Neural crest cell (in vitro differentiated cells): ENCODE data around the gene ATG9B. TPM values are rescaled to one million over a fixed set of nuclear protein-coding genes. Genes with fewer than 3 reads are reported as not detected.
A peak's percentile ranks its signal among the peaks of the same experiment; 100 is the strongest.

Experiments
- DNase-seq: peaks from one replicate; pipeline ENCODE4 v3.0.0; 2021; ENCODE audit warnings: low read depth, mixed read lengths, low spot score
- H3K27ac Mint-ChIP-seq: one replicate; pipeline ENCODE4 v1.8.0; 2021; ENCODE audit warnings: mild to moderate bottlenecking, mixed read lengths; ENCODE audit not compliant: unreplicated experiment
- H3K27me3 Mint-ChIP-seq: 2 replicates; pipeline ENCODE4 v1.8.0; 2021; ENCODE audit warnings: low read depth, mild to moderate bottlenecking, mixed read lengths
- H3K36me3 Mint-ChIP-seq: 2 replicates; pipeline ENCODE4 v1.8.0; 2021; ENCODE audit warnings: low read depth, mild to moderate bottlenecking, mixed read lengths
- H3K4me1 Mint-ChIP-seq: 2 replicates; pipeline ENCODE4 v1.8.0; 2021; ENCODE audit warnings: mixed read lengths
- H3K4me3 Mint-ChIP-seq: one replicate; pipeline ENCODE4 v1.8.0; 2021; ENCODE audit warnings: mild to moderate bottlenecking, mixed read lengths
- H3K9me3 Mint-ChIP-seq: 2 replicates; pipeline ENCODE4 v1.8.0; 2021; ENCODE audit warnings: mixed read lengths
- CTCF ChIP-seq: fragments of 200-600 bp; sonication (generic); conservative IDR thresholded peaks from 2 replicates; pipeline ENCODE4 v1.5.0; 2021; ENCODE audit warnings: antibody characterized with exemption, mild to moderate bottlenecking
- total RNA-seq: library from RNA; stranded (reverse); gene quantifications from 2 replicates; pipeline ENCODE4 v1.2.1, GENCODE V29; 2021

ATG9B gene
- total RNA-seq, 1 donor from 2014 or later: 8.0 TPM

DNA sequence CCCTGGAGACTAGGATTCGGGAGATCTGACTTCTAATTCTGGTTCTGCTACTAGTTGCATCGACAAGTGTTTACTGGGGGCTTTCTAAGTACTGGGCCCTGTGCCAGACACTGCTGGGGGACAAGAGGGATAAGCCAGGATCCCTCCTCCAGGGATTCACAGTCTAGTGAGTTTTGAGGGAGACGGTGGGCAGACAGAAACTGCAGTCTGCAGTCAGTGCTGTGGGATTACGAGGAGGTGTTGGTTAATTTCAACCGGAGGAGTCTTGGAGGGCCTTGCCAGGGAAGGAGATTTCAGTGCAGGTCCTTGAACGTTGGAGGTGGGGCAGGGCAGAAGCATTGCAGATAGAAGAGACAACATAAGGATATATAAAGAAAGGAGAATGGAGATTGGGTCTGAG is 42.6 kb downstream of the ATG9B start:
- H3K36me3 Mint-ChIP-seq: no peaks in the 10 kb centered on the region
- H3K4me3 Mint-ChIP-seq: peak overlapping the region; percentile 50
- peaks cover 55% of the 10 kb centered on the region for H3K27me3 Mint-ChIP-seq
- H3K4me1 Mint-ChIP-seq: peaks cover 30% of the 10 kb centered on the region
- DNase-seq: no peak
- no peaks in the 10 kb centered on the region for H3K9me3 Mint-ChIP-seq
- H3K27ac Mint-ChIP-seq: no peak overlapping the region
- no peak for TF ChIP-seq CTCF

- Mint-ChIP-seq H3K27me3 (peaks cover 54% of the 10 kb centered on the region), H3K9me3 (no peaks in the 10 kb centered on the region), H3K36me3 (no peaks in the 10 kb centered on the region), H3K4me1 (peaks cover 30% of the 10 kb centered on the region), H3K27ac (no peak overlapping the region), H3K4me3 (peak overlapping the region; percentile 64)
- DNase-seq: no peak
- no peak for TF ChIP-seq CTCF
Observed at GRCh38 chr7:150980663-150981062, 43.6 kb downstream of the ATG9B start.

DNA sequence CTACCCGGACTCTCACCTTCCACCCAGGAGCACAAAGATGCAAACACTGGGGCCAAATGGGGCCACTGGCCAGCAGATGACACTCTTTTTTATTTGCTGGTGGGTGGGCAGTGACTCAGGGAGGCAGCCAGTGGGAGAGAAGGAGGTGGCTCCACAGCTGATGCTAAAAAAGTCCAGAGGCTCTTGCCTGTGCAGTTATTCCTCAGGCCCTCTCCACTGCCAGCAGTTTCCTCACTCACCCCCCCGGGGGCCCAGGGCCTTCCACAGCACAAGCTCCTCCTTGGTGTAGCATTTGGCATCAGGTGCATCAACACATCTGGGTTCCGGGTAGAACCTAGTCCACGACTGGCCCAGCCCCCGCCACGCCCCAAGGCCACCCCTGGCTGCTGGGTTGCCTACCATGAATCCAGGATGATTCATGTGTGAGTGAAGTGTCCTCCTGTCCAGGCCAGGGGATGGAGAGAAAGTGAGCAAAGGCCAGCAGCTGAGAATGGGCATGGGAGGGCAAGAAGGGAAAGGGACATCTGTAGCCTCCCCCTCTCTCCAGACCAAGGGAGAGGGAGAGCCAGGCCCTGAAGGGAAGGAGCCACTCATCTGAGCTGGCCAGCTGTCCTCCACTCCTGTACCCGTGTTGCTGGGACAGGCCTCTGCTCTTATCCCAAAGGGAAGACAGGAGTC is 44.4 kb downstream of the ATG9B start:
- Mint-ChIP-seq H3K9me3 (no peaks in the 10 kb centered on the region), H3K27ac (peak overlapping the region; percentile 6), H3K27me3 (peaks cover 54% of the 10 kb centered on the region), H3K4me3 (peak overlapping the region; percentile 74), H3K36me3 (no peaks in the 10 kb centered on the region), H3K4me1 (peaks cover 34% of the 10 kb centered on the region)
- no peak for TF ChIP-seq CTCF
- no peak for DNase-seq

DNA sequence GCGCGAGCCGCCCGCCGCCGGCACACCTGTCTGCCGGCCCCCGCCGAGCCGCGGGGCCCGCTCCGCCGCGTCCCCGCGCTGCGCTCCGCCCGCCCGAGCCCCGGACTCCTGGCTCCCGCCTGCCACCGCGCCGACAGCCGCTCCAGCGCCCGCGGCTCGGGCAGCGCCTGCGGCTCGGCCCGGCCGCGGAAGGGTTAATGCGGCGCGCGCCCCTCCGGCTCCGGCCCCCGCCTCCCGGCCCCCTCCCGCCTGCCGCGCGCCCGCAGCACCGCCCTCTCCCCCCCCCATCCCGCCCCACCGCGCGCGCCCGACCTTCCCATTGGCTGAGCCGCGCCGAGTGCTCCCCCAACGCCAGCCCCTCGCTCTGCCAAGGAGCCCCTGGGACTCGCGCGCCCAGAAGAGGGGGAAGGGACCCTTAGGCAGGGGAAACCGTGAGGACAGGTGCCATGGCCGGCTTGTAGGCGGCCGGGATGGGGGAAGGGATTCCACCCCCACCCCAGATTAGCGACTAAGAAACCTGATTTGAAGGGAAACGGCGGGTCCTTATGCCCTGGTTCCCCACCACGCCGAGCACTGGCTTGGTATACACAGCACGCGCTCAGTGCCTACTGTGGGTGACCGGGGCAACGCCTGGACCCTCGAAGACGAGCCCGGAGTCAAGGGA is 46.0 kb downstream of the ATG9B start, which contains the start of gene KCNH2:
KCNH2 (minus strand) TSS at position 196 of the 664 bp plus-strand sequence. CDS start 408 bp downstream, outside the sequence.
- no peaks in the 10 kb centered on the region for H3K36me3 Mint-ChIP-seq

More for the DNA sequence above, 46.0 kb downstream of the ATG9B start, which contains the start of gene KCNH2:
- Mint-ChIP-seq H3K27ac (peak within 1 kb of the TSS; percentile 90), H3K9me3 (no peaks in the 10 kb centered on the region), H3K27me3 (peaks cover 48% of the 10 kb centered on the region), H3K4me1 (peaks cover 34% of the 10 kb centered on the region), H3K4me3 (peak within 1 kb of the TSS; percentile 93)
- no peak for TF ChIP-seq CTCF
- DNase-seq: peak; percentile 57
